ENCODE measurements around the gene PSMG3.
"Not testable (repeated sequence)": the region's sequence is repeated elsewhere in the genome, so short reads cannot be mapped to it uniquely, and the experiment has no call there.

The PSMG3 gene

GRCh38 chr7:1520539-1521234 is 49.1 kb downstream of the PSMG3 start:
- TF ChIP-seq, protein P1, sequence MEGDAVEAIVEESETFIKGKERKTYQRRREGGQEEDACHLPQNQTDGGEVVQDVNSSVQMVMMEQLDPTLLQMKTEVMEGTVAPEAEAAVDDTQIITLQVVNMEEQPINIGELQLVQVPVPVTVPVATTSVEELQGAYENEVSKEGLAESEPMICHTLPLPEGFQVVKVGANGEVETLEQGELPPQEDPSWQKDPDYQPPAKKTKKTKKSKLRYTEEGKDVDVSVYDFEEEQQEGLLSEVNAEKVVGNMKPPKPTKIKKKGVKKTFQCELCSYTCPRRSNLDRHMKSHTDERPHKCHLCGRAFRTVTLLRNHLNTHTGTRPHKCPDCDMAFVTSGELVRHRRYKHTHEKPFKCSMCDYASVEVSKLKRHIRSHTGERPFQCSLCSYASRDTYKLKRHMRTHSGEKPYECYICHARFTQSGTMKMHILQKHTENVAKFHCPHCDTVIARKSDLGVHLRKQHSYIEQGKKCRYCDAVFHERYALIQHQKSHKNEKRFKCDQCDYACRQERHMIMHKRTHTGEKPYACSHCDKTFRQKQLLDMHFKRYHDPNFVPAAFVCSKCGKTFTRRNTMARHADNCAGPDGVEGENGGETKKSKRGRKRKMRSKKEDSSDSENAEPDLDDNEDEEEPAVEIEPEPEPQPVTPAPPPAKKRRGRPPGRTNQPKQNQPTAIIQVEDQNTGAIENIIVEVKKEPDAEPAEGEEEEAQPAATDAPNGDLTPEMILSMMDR (IDR thresholded peaks at IDR 0.05; ENCODE audit: extremely low read depth, missing control alignments), result no peak
- DNase-seq (ENCODE audit: low spot score), result no peak

DNA sequence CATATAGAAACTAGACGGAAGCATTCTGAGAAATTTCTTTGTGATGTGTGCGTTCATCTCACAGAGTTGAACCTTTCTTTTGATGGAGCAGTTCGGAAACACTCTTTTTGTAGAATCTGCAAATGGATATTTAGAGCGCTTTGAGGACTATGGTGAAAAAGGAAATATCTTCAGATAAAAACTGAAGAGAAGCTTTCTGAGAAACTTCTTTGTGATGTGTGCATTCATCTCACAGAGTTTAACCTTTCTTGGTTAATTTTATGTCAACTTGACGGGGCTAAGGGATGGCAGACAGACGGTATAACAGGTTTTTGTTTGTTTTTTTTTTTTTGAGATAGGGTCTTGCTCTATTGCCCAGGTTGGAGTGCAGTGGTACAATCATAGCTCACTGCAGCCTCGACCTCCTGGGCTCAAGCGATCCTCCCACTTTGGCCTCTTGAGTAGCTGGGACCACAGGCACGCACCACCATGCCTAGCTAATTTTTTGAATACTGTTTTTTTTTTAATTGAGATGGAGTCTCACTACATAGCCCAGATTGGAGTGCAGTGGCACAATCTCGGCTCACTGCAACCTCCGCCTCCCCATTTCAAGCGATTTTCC is 50.4 kb downstream of the PSMG3 start:
- DNase-seq (ENCODE audit: low spot score), result not testable (repeated sequence)

Measured in GM20000 (cell line).